ENCODE measurements around the gene IL1RAPL1.

Gene IL1RAPL1

DNA sequence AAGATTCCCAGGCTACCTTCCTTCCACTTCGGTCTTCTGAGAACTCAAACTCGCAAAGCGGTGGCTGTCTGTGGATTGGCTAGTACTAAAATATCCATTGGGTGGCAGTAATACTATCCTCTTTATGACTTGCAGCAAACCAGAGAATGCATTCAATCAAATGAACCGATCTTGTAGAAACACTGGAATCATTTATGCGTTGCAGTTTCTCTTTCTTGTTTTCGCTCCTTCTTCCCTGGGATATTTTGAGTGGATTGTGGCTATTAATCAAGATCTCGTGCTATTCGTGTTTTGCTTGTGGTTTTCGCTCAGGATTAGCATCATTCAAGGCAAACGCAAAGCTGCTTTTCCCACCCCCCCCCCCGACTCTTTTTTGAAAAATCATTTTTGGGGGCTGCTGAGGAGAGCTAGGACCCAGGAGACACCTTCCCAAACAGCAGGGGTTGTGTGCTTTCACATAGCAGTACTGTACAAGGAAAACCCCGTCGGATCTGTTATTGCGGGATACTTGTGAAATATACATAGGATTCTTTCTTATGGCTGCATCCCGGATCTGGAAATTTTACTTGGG lies at the start of gene IL1RAPL1:
IL1RAPL1 (plus strand) TSS at position 466 of the 571 bp plus-strand sequence.
- DNase-seq, result peak; percentile 57

GRCh38 chrX:28542791-28543190 lies 44.5 kb upstream of the IL1RAPL1 start:
- DNase-seq, result no peak

- DNase-seq, result no peak
These were observed 37.4 kb upstream of the IL1RAPL1 start for GRCh38 chrX:28549838-28550237.

- no peak for DNase-seq
These were observed 36.8 kb upstream of the IL1RAPL1 start for GRCh38 chrX:28550331-28550872.

DNA sequence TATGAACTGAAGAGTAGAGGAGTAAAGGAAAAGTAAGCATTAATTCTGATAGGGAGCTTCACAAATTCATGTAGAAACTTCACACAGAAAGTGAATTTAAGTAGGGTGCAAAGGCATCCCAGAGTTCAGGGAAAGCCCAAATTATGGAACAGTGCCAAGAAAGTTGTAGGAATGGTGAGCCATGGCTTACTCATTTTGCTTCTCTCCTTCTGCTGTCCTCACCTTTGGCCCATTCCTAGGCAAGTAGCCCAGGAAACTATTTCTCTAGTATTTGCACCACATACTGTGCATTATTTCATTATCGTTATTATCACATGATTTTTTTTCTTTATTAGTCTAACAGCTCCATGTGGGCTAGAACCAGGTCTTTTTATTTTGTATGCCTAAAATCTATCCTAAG lies 34.9 kb upstream of the IL1RAPL1 start:
- no peak for DNase-seq

DNA sequence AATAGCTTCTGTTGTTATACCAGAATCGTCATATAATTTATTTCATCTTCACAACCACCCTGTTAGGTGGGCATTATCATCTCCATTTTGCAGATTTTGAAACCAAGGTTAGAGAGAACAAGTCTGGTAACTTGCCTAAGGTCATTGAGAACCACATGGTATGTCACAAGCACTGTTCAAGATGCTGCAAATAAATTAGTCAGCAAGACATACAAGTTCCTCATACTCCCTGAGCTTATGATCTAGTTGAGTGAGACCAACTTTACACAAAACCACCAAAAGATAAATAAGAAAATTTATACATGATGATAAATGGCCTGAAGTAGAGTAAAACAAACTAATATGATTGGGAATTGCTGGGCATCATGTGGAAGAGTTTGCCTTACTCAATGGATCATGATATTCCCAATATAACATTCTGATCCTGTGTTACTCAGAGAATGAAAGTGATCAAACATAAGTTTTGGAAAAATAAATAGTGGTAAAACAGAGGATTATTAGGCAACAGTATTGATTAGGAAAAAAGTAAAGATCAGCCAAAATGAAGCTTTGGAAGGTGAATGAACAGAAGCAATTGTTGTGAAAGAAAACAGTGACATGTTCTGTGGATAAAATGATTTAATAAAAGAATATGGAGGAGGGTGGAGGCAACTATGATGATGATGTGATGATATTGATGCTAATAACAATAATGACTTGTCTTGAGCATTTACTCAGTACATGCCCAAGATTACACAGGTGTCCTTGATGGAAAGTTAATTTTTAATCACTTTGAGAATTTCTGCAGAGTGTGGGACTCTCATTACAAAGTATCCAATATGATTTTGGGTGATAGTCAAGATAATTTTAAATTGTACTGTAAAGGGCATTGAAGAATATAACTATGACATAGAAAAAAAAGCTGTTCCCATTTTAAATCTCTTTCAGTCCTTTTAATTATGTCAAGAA lies 34.1 kb upstream of the IL1RAPL1 start:
- no peak for DNase-seq

GRCh38 chrX:28576117-28576516 lies 11.1 kb upstream of the IL1RAPL1 start:
- no peak for DNase-seq

- no peak for DNase-seq
These were observed 5.7 kb upstream of the IL1RAPL1 start for GRCh38 chrX:28581522-28581921.

- DNase-seq, result no peak
These were observed 4.7 kb upstream of the IL1RAPL1 start for GRCh38 chrX:28582511-28582910.

- no peak for DNase-seq
These were observed 3.2 kb upstream of the IL1RAPL1 start for GRCh38 chrX:28584025-28584424.

- no peak for DNase-seq
These were observed 1.5 kb upstream of the IL1RAPL1 start for GRCh38 chrX:28585767-28586166.

- no peak for DNase-seq
These were observed 960 bp upstream of the IL1RAPL1 start for GRCh38 chrX:28586286-28586685.

- DNase-seq, result no peak
These were observed 1.8 kb downstream of the IL1RAPL1 start for GRCh38 chrX:28589046-28589445.

DNA sequence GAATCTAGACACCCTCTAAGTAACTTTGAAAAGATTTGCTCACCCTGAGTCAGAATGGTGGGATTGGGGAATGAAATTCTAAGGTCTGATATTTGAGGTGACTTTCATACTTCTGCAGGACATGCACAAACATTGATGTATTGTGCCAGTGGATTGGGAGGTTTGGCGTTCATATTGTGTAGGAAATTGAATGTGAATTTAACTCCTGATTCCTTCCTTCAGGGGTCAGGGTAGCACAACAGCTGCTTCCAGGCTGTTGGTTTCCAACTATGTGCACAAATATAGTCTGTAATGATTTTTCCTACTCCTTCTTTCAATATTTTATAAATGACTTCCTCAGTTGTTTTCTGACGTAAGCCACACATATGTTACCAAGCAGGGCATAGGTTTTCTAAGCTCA lies 3.1 kb downstream of the IL1RAPL1 start:
- DNase-seq, result no peak

- DNase-seq, result no peak
These were observed 4.3 kb downstream of the IL1RAPL1 start for GRCh38 chrX:28591542-28591941.

DNA sequence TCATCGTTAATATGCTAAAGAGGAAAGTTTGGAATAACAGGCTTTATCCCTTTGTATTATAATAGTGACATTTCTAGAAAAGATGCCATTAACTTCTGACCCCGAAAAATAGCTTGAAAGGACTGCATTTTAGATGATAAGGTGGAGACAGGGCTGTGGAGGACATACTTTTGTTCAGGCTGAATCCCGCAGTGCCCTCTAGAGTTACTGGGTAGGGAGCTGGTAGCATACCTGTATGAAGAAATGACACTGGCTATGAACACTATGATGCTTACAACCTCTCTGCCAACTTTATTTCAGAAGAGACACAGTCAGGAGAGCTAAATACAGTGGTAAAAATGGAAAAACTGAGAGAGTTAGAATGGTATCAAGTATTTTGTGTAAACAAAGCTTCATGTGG lies 8.1 kb downstream of the IL1RAPL1 start:
- DNase-seq, result peak; percentile 5

DNA sequence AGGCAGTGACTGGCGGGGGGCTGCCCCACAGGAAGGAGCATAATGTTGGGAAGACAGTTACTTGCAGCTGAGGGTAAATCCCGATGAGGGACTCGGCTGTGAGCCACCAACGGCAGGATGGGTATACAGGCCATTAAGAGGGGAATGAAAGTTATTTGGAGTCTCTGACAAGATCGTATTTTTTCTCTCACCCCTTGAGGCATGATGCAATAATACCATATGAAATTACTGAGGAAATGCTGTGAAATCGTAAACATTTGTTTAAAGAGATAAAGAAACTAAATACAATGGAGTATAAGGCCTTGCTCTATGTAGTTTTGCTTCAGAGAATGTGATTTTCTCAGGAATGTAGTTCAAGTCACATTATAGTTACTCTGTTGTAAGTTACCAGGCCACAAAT lies 12.7 kb downstream of the IL1RAPL1 start:
- peak; percentile 3 for DNase-seq

DNA sequence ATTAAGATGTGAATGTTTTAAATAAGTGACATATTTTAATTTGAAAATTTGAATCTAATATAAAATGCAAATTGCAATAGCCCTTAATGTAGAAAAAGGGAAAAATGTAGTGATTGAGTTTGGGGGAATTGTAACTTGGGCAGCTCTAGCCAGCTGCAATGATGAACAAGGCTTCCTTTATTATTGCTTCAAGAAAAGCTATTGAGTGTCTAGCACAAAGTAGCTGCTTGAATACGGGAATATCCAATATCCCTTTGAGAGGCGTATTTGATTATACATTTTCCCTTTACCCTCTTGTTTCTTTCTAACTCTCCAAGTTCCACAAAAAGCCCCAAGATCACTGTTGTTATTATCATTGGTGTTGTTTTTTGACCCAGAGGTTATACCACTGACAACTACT lies 21.8 kb downstream of the IL1RAPL1 start:
- no peak for DNase-seq

DNA sequence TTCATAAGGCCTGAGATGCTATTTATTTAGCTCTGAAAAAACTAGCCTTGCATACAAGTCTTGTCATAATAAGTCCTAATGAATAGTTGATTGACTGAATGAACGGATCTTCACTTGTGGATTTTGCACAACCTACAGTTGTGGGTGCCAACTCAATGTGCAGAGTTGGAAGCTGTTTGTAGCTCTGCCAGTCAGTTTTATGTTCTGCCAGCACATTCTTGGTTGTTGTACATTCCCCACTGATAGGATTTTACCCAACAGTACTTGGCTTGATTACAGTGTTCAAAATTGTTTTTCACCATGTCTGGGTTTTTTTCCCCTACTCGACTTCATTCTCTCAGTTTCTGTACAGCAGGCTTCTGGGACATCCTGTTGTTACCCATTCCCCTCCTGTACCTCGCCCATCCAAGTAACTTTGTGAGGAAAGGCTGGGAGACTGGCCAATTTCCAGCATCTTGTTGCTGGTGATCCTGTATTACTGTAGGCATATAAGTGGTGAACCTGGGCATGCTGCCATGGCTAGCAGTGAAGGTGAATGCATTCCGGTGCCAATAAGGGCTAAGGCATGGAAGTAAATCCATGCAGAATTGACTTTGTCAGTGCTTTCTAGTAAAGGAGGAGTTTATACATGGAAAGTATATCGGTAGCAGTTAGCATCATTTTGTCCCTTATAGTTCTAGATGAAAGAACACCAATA lies 22.8 kb downstream of the IL1RAPL1 start:
- no peak for DNase-seq

DNA sequence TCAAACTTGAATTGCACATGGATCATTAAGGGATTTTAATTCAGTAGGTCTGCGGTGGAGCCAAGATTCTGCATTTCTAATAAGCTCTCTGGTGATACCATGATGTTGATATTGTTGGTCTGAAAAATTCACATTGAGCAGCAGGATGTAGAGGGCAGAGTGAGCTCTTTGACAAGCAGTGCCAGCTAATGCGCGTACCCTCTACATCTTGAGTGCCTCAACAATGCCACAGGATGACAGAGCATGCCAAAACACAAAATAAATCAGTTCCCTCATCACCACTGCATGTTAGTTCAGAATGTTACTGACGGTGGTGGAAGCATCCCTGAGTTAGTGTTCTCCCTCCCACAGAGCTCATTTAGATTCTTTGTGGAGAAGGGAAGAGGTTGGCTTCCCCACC lies 23.5 kb downstream of the IL1RAPL1 start:
- DNase-seq, result no peak

GRCh38 chrX:28613558-28613957 lies 26.3 kb downstream of the IL1RAPL1 start:
- no peak for DNase-seq

GRCh38 chrX:28625223-28625622 lies 38.0 kb downstream of the IL1RAPL1 start:
- no peak for DNase-seq

GRCh38 chrX:28626515-28626914 lies 39.3 kb downstream of the IL1RAPL1 start:
- no peak for DNase-seq

DNA sequence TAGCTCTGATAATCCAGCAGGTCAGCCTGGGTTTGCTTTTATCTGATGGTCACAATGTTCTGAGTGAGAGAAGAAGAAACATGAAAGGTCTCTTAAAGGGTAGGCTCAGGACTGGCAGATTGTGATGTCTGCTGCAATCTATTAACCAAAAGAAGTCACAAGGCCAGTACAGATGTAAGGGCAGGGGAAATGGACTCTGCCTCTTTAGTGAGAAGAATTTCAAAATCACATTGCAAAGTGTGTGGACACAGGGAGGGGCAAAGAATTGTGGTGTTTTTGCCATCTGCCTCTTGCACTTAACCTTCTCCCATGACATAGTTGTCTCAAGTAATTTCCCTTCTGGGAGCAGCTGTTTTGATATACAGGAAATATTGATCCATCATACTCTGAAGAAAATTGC lies 40.9 kb downstream of the IL1RAPL1 start:
- no peak for DNase-seq

Measured in OCI-M1 (cell line).